Osteoblast (primary cell): Measurements from ENCODE around the gene CELF2. TPM values are rescaled to one million over a fixed set of nuclear protein-coding genes. Genes with fewer than 3 reads are reported as not detected.

Source experiments
- DNase-seq: peaks from one replicate; pipeline ENCODE4 v3.0.0; 2011; ENCODE audit warnings: low spot score, mixed read lengths; ENCODE audit not compliant: insufficient read length; ENCODE audit errors: missing footprints
- H2AFZ ChIP-seq: 2 replicates; pipeline ENCODE4 v1.6.0; 2011; ENCODE audit warnings: mild to moderate bottlenecking, low read length
- H3K27ac ChIP-seq: 2 replicates; pipeline ENCODE4 v1.5.1; 2011; ENCODE audit warnings: mild to moderate bottlenecking, low read depth, low read length, moderate library complexity
- H3K27me3 ChIP-seq: 2 replicates; pipeline ENCODE4 v1.6.0; 2012; ENCODE audit warnings: mild to moderate bottlenecking, control low read depth, inconsistent platforms, low read length, moderate library complexity; ENCODE audit not compliant: insufficient read depth
- H3K36me3 ChIP-seq: 2 replicates; pipeline ENCODE4 v1.5.1; 2011; ENCODE audit warnings: mild to moderate bottlenecking, low read length, control low read depth, moderate library complexity; ENCODE audit not compliant: insufficient read depth
- H3K4me1 ChIP-seq: 2 replicates; pipeline ENCODE4 v1.5.1; 2011; ENCODE audit warnings: mild to moderate bottlenecking, low read length, control low read depth, moderate library complexity; ENCODE audit not compliant: insufficient read depth
- H3K4me2 ChIP-seq: 2 replicates; pipeline ENCODE4 v1.6.0; 2011; ENCODE audit warnings: mild to moderate bottlenecking, low read length; ENCODE audit not compliant: insufficient read depth
- H3K4me3 ChIP-seq: fragments of 200-600 bp; sonication (generic); 3 replicates; pipeline ENCODE4 v1.5.1; 2012; ENCODE audit warnings: mild to moderate bottlenecking, low read length, inconsistent platforms; ENCODE audit not compliant: insufficient read depth
- H3K79me2 ChIP-seq: 2 replicates; pipeline ENCODE4 v1.6.0; 2012; ENCODE audit warnings: mild to moderate bottlenecking, low read length, control low read depth, inconsistent platforms; ENCODE audit not compliant: insufficient read depth
- H3K9me3 ChIP-seq: 2 replicates; pipeline ENCODE4 v1.5.1; 2011; ENCODE audit warnings: low read depth, low read length, control low read depth
- H4K20me1 ChIP-seq: 2 replicates; pipeline ENCODE4 v1.6.0; 2012; ENCODE audit warnings: mild to moderate bottlenecking, low read length, control low read depth; ENCODE audit not compliant: insufficient read depth
- CTCF ChIP-seq: IDR thresholded peaks from 2 replicates; pipeline ENCODE4 v1.5.1; 2011; ENCODE audit warnings: mild to moderate bottlenecking, low read depth, low read length, moderate library complexity; ENCODE audit errors: extremely low read depth
- total RNA-seq: library from RNA; depleted of rRNA; stranded (reverse); fragments of >200 nt; gene quantifications from 2 replicates; pipeline ENCODE4 v1.2.3, GENCODE V29; 2012

Gene CELF2
- total RNA-seq, 1 donor = 7.6 TPM

- no peaks in the 10 kb centered on the region for H3K9me3 ChIP-seq
- H2AFZ ChIP-seq = no peak overlapping the region
- no peak for DNase-seq
- no peaks in the 10 kb centered on the region for H3K36me3 ChIP-seq
- no peak overlapping the region for H3K4me2 ChIP-seq
- no peaks in the 10 kb centered on the region for H3K27me3 ChIP-seq
- no peaks in the 10 kb centered on the region for H3K4me1 ChIP-seq
- H4K20me1 ChIP-seq = no peaks in the 10 kb centered on the region
- H3K79me2 ChIP-seq = no peaks in the 10 kb centered on the region
- no peak overlapping the region for H3K27ac ChIP-seq
- no peak for TF ChIP-seq CTCF
- H3K4me3 ChIP-seq = no peak overlapping the region
Observed at GRCh38 chr10:11288302-11288701, 270.6 kb downstream of the CELF2 start.

- no peaks in the 10 kb centered on the region for H3K79me2 ChIP-seq
- H4K20me1 ChIP-seq = no peaks in the 10 kb centered on the region
- H3K4me3 ChIP-seq = no peak overlapping the region
- H3K36me3 ChIP-seq = no peaks in the 10 kb centered on the region
- no peak overlapping the region for H2AFZ ChIP-seq
- TF ChIP-seq CTCF = no peak
- H3K4me2 ChIP-seq = no peak overlapping the region
- no peak overlapping the region for H3K27ac ChIP-seq
- H3K4me1 ChIP-seq = no peaks in the 10 kb centered on the region
- no peak for DNase-seq
- no peaks in the 10 kb centered on the region for H3K27me3 ChIP-seq
- H3K9me3 ChIP-seq = no peaks in the 10 kb centered on the region
Observed at GRCh38 chr10:11290156-11290890, 272.7 kb downstream of the CELF2 start.

GRCh38 chr10:11292576-11293302, 275.1 kb downstream of the CELF2 start:
- no peaks in the 10 kb centered on the region for H3K79me2 ChIP-seq
- H4K20me1 ChIP-seq = no peaks in the 10 kb centered on the region
- H3K4me3 ChIP-seq = no peak overlapping the region
- H3K9me3 ChIP-seq = no peaks in the 10 kb centered on the region
- H3K27ac ChIP-seq = no peak overlapping the region
- no peak for TF ChIP-seq CTCF
- H3K4me1 ChIP-seq = no peaks in the 10 kb centered on the region
- no peaks in the 10 kb centered on the region for H3K27me3 ChIP-seq
- no peak for DNase-seq
- H3K36me3 ChIP-seq = no peaks in the 10 kb centered on the region
- H3K4me2 ChIP-seq = no peak overlapping the region
- no peak overlapping the region for H2AFZ ChIP-seq

GRCh38 chr10:11293332-11293731, 275.7 kb downstream of the CELF2 start:
- H3K4me3 ChIP-seq = no peak overlapping the region
- no peak overlapping the region for H3K4me2 ChIP-seq
- H3K27me3 ChIP-seq = no peaks in the 10 kb centered on the region
- no peak overlapping the region for H3K27ac ChIP-seq
- H3K79me2 ChIP-seq = no peaks in the 10 kb centered on the region
- H3K36me3 ChIP-seq = no peaks in the 10 kb centered on the region
- H4K20me1 ChIP-seq = no peaks in the 10 kb centered on the region
- no peaks in the 10 kb centered on the region for H3K4me1 ChIP-seq
- TF ChIP-seq CTCF = no peak
- H3K9me3 ChIP-seq = no peaks in the 10 kb centered on the region
- no peak overlapping the region for H2AFZ ChIP-seq
- DNase-seq = no peak
